Endothelial cell of umbilical vein (primary cell): ENCODE results near the gene ESCO1. TPM values are rescaled to one million over a fixed set of nuclear protein-coding genes. Genes with fewer than 3 reads are reported as not detected.
"Not testable (repeated sequence)": the region's sequence is repeated elsewhere in the genome, so short reads cannot be mapped to it uniquely, and the experiment has no call there.

Experiments used
- BruUV-seq: library from RNA; stranded (reverse); fragments of 400-500 nt; replicated peaks from 2 replicates; lab custom pipeline; 2021; lab: Mats Ljungman, UMichigan
- CTCF ChIA-PET: fragments of 300-600, 350-600 bp; sonication (Branson Sonifier 250); formaldehyde crosslinking; loops from one replicate; lab custom pipeline; 2021; ENCODE audit warnings: antibody characterized with exemption, inconsistent platforms; lab: Charles Lee
- POLR2A ChIA-PET: fragments of 300-600, 350-600 bp; sonication (Branson Sonifier 250); formaldehyde crosslinking; loops from one replicate; lab custom pipeline; 2021; ENCODE audit warnings: antibody characterized with exemption, inconsistent platforms; lab: Charles Lee
- DNase-seq: peaks from one replicate; pipeline ENCODE4 v3.0.0-alpha.2; 2011; ENCODE audit warnings: low read depth, low spot score
- FAIRE-seq: peaks from 2 replicates; lab custom pipeline; 2011; peaks lifted over from hg19 to GRCh38; lab: Jason Lieb, UNC
- H2AFZ ChIP-seq: 2 replicates; pipeline ENCODE4 v1.6.0; 2012; ENCODE audit warnings: low read depth, low read length, control low read depth, inconsistent platforms
- H3K27ac ChIP-seq: 2 replicates; pipeline ENCODE4 v1.5.1; 2011; ENCODE audit warnings: low read depth, mild to moderate bottlenecking, control low read depth, low read length, moderate library complexity; ENCODE audit not compliant: insufficient read depth
- H3K27me3 ChIP-seq, 2 experiments: 2 replicates each; pipeline versions ENCODE4 v1.6.0 to v1.6.1; 2011; ENCODE audit warnings: low read length in 2 of 2, mixed read lengths in 1 of 2; ENCODE audit not compliant: control insufficient read depth in 2 of 2, insufficient read depth in 2 of 2
- H3K36me3 ChIP-seq, 2 experiments: 2 replicates in 1 of 2; 3 replicates in 1 of 2; pipeline ENCODE4 v1.5.1; 2011; ENCODE audit warnings: low read length in 2 of 2, mild to moderate bottlenecking in 1 of 2, moderate library complexity in 1 of 2; ENCODE audit not compliant: control insufficient read depth in 2 of 2, insufficient read depth in 2 of 2; ENCODE audit errors: extremely low read depth in 1 of 2
- H3K4me1 ChIP-seq: 3 replicates; pipeline ENCODE4 v1.5.1; 2011; ENCODE audit warnings: mild to moderate bottlenecking, low read length; ENCODE audit not compliant: control insufficient read depth, insufficient read depth; ENCODE audit errors: extremely low read depth
- H3K4me2 ChIP-seq: 2 replicates; pipeline ENCODE4 v1.6.1; 2011; ENCODE audit warnings: low read length, control low read depth, mixed read lengths; ENCODE audit not compliant: insufficient read depth
- H3K4me3 ChIP-seq, 3 experiments: fragments of 200-600 bp in 1 of 3; sonication (generic), shearing (Covaris generic) in 1 of 3; replicated peaks in 1 of 3; 2 replicates each; pipeline ENCODE4 v1.5.1; 2011 to 2016; ENCODE audit warnings: control low read depth in 3 of 3, low read length in 3 of 3, mild to moderate bottlenecking in 2 of 3, inconsistent platforms in 1 of 3, low read depth in 1 of 3, moderate library complexity in 1 of 3; ENCODE audit not compliant: insufficient read depth in 1 of 3
- H3K79me2 ChIP-seq: 2 replicates; pipeline ENCODE4 v1.6.0; 2012; ENCODE audit warnings: low read length, inconsistent platforms; ENCODE audit not compliant: control insufficient read depth, insufficient read depth
- H3K9ac ChIP-seq: replicated peaks from 2 replicates; pipeline ENCODE3; 2011; ENCODE audit warnings: low read length, control low read depth; ENCODE audit not compliant: insufficient read depth; ENCODE audit errors: extremely low read depth
- H3K9me1 ChIP-seq: replicated peaks from 3 replicates; pipeline ENCODE4 v1.6.0; 2011; ENCODE audit warnings: mild to moderate bottlenecking, low read length; ENCODE audit not compliant: control insufficient read depth, insufficient read depth; ENCODE audit errors: extremely low read depth
- H3K9me3 ChIP-seq: replicated peaks from 2 replicates; pipeline ENCODE4 v1.5.1; 2012; ENCODE audit warnings: low read length, inconsistent platforms; ENCODE audit not compliant: control insufficient read depth, insufficient read depth
- H4K20me1 ChIP-seq: replicated peaks from 2 replicates; pipeline ENCODE3; 2011; ENCODE audit warnings: mild to moderate bottlenecking, low read length; ENCODE audit not compliant: control insufficient read depth, insufficient read depth; ENCODE audit errors: extremely low read depth
- CTCF ChIP-seq, 2 donors: IDR thresholded peaks; 1 replicate in 1 of 2; 2 replicates in 1 of 2; pipeline ENCODE4 v1.5.1; 2011; ENCODE audit warnings: low read length in 2 of 2, mild to moderate bottlenecking in 2 of 2, moderate library complexity in 2 of 2, control low read depth in 1 of 2, inconsistent platforms in 1 of 2, low read depth in 1 of 2; ENCODE audit not compliant: insufficient read depth in 1 of 2; ENCODE audit errors: extremely low read depth in 1 of 2
- EZH2 ChIP-seq: IDR thresholded peaks from 2 replicates; pipeline ENCODE4 v1.6.1; 2012; ENCODE audit warnings: borderline replicate concordance, low read depth, mild to moderate bottlenecking, moderate library complexity, low read length, inconsistent platforms; ENCODE audit not compliant: severe bottlenecking
- FOS ChIP-seq: IDR thresholded peaks from 2 replicates; pipeline ENCODE4 v1.6.1; 2011; ENCODE audit warnings: mild to moderate bottlenecking, low read length, moderate library complexity, borderline replicate concordance; ENCODE audit not compliant: insufficient read depth
- GATA2 ChIP-seq: IDR thresholded peaks from 2 replicates; pipeline ENCODE4 v1.7.0; 2011; ENCODE audit warnings: low read depth, mild to moderate bottlenecking, moderate library complexity, mixed read lengths, low read length; ENCODE audit not compliant: insufficient read length, insufficient read depth
- JUN ChIP-seq: IDR thresholded peaks from 2 replicates; pipeline ENCODE4 v1.6.1; 2011; ENCODE audit warnings: borderline replicate concordance, low read depth; ENCODE audit not compliant: insufficient read length, insufficient read depth
- MAX ChIP-seq: IDR thresholded peaks from 2 replicates; pipeline ENCODE4 v1.6.1; 2011; ENCODE audit not compliant: insufficient read depth, insufficient read length
- MYC ChIP-seq: IDR thresholded peaks from one replicate; pipeline ENCODE4 v1.6.1; 2011; ENCODE audit warnings: mild to moderate bottlenecking, low read depth, low read length
- POLR2A ChIP-seq: IDR thresholded peaks from 2 replicates; pipeline ENCODE4 v1.6.1; 2012; ENCODE audit warnings: low read depth, mild to moderate bottlenecking, control low read depth, low read length
- POLR2AphosphoS5 ChIP-seq: IDR thresholded peaks from 2 replicates; pipeline ENCODE4 v1.6.1; 2012; ENCODE audit warnings: low read depth, mild to moderate bottlenecking, control low read depth, low read length, moderate library complexity; ENCODE audit not compliant: insufficient read depth
- dilution Hi-C: fragments of 300-500 bp; cut with MboI; formaldehyde crosslinking; loops from one replicate; pipeline ENCODE4 v1.15.0; 2019; ENCODE audit warnings: low sequenced_read_pairs; ENCODE audit not compliant: extremely low pct_ligation_motif_present
- intact Hi-C: fragments of 100-400 bp; cut with micrococcal nuclease; formaldehyde crosslinking; loops from one replicate; pipeline ENCODE4 v1.10.0; 2022
- polyA plus RNA-seq, 4 experiments: library from polyadenylated mRNA; depleted of rRNA in 3 of 4; stranded (reverse) in 3 of 4; unstranded in 1 of 4; fragments of >200 nt; gene quantifications; 2 replicates each; pipeline versions ENCODE4 v1.2.1 to v1.2.3, GENCODE V29; 2011 to 2012; ENCODE audit warnings: missing spikeins in 1 of 4
- total RNA-seq: library from RNA; stranded (reverse); gene quantifications from 2 replicates; pipeline ENCODE4 v1.2.3, GENCODE V29; 2021

ESCO1 gene
- total and polyA plus RNA-seq, 2 donors (not counting 3 experiments of a cell fraction or from before 2014, with no cell fraction given), result 2.1 to 12.0 TPM

- Histone ChIP-seq H3K27ac (peak within 1 kb of the TSS; percentile 90), H3K9ac (peak within 1 kb of the TSS; percentile 96), H3K9me1 (no peaks in the 10 kb centered on the region), H3K79me2 (peaks cover 50% of the 10 kb centered on the region), H3K4me1 (peaks cover 20% of the 10 kb centered on the region), H3K4me3 (peak within 1 kb of the TSS; percentile 57 to 96 (median 86)), H2AFZ (peak within 1 kb of the TSS; percentile 65), H3K4me2 (peak within 1 kb of the TSS; percentile 100), H3K9me3 (no peaks in the 10 kb centered on the region), H4K20me1 (peaks cover 4% of the 10 kb centered on the region), H3K27me3 (no peaks in the 10 kb centered on the region), H3K36me3 (peaks cover 0 to 4% of the 10 kb centered on the region in 2 experiments)
- CTCF ChIA-PET, result interaction anchor here (0.7 to 5.7 kb wide), 8 partner anchors 10 to 421 kb away, joined by 3 to 55 read pairs (median 3); partner anchors contain the start of gene ESCO1
- BruUV-seq, result TSS peak; percentile 67
- intact Hi-C loops, result loop anchor here (1.0 to 2.0 kb wide), 3 partner anchors 12 to 128 kb away; partner anchors contain the start of genes ABHD3, ESCO1 and MIB1
- no peak for TF ChIP-seq EZH2
- TF ChIP-seq MAX, result peak; percentile 87
- TF ChIP-seq FOS, result no peak
- no peak for TF ChIP-seq JUN
- no peak for TF ChIP-seq GATA2
- peak; percentile 91 for TF ChIP-seq MYC
- peak; percentile 97 to 98 for TF ChIP-seq CTCF (IDR thresholded peaks at IDR 0.05; ENCODE audit: extremely low read depth in 1 of 2, insufficient read depth in 1 of 2, low read depth in 1 of 2, low read length in 2 of 2)
- TF ChIP-seq POLR2A, result peak; percentile 94
- peak; percentile 90 for TF ChIP-seq POLR2AphosphoS5
- POLR2A ChIA-PET, result interaction anchor here (1.4 to 1.6 kb wide), 3 partner anchors 10 to 128 kb away, joined by 3 to 8 read pairs (median 5); partner anchors contain the start of genes ESCO1 and MIB1
- DNase-seq, result peak; percentile 96
- dilution Hi-C loops, result no loop called here
- peak; percentile 96 for FAIRE-seq
Observed at GRCh38 chr18:21612125-21613039, 11.9 kb upstream of the ESCO1 start, which contains the start of gene SNRPD1. Gene SNRPD1, plus strand, starts transcription at chr18:21612314. Its CDS starts 116 bp downstream, at chr18:21612430.

DNA sequence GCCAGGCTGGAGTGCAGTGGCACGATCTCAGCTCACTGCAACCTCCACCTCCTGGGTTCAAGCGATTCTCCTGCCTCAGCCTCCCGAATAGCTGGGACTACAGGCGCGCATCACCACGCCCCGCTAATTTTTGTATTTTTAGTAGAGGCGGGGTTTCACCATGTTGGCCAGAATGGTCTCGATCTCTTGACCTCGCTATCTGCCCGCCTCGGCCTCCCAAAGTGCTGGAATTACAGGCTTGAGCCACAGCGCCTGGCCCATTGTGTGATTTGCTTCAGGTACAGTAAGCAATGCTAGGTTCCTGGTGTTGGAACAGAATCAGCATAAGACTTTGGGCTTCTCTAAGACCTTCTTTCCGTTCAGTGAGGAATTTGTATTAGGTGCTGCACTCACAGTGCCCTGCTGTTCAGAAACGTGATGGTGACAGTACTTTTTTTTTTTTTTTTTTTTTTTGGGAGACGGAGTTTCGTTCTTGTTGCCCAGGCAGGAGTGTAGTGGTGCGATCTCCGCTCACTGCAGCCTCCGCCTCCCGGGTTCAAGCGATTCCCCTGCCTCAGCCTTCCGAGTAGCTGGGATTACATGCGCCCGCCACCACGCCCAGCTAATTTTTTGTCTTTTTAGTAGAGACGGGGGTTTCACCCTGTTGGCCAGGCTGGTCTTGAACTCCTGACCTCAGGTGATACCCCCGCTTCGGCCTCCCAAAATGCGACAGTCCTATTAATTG lies 11.1 kb upstream of the ESCO1 start:
- H3K27me3 ChIP-seq, H3K9ac ChIP-seq, H3K9me1 ChIP-seq, FAIRE-seq, H3K36me3 ChIP-seq, DNase-seq, H3K9me3 ChIP-seq, H3K27ac ChIP-seq, dilution Hi-C loops, BruUV-seq, H4K20me1 ChIP-seq: not testable (repeated sequence)
- intact Hi-C loops, result loop anchor here (1.0 to 2.0 kb wide), 3 partner anchors 11 to 129 kb away; partner anchors contain the start of genes ABHD3, ESCO1 and MIB1
- ChIA-PET CTCF (interaction anchor here (1.0 to 5.7 kb wide), 7 partner anchors 9 to 420 kb away, joined by 3 to 55 read pairs (median 3); partner anchors contain the start of gene ESCO1), POLR2A (interaction anchor here (1.4 to 1.6 kb wide), 3 partner anchors 10 to 129 kb away, joined by 3 to 8 read pairs (median 5); partner anchors contain the start of genes ESCO1 and MIB1)
- peak overlapping the region; percentile 65 for H2AFZ ChIP-seq
- peak overlapping the region; percentile 23 for H3K4me2 ChIP-seq
- peak overlapping the region in 2 of 3 experiments; percentile 5 to 57 for H3K4me3 ChIP-seq
- H3K79me2 ChIP-seq, result peaks cover 42% of the 10 kb centered on the region
- peaks cover 20% of the 10 kb centered on the region for H3K4me1 ChIP-seq
